ENCODE results near the gene SURF6.
"Not testable (repeated sequence)": the region's sequence is repeated elsewhere in the genome, so short reads cannot be mapped to it uniquely, and the experiment has no call there.

SURF6 gene

DNA sequence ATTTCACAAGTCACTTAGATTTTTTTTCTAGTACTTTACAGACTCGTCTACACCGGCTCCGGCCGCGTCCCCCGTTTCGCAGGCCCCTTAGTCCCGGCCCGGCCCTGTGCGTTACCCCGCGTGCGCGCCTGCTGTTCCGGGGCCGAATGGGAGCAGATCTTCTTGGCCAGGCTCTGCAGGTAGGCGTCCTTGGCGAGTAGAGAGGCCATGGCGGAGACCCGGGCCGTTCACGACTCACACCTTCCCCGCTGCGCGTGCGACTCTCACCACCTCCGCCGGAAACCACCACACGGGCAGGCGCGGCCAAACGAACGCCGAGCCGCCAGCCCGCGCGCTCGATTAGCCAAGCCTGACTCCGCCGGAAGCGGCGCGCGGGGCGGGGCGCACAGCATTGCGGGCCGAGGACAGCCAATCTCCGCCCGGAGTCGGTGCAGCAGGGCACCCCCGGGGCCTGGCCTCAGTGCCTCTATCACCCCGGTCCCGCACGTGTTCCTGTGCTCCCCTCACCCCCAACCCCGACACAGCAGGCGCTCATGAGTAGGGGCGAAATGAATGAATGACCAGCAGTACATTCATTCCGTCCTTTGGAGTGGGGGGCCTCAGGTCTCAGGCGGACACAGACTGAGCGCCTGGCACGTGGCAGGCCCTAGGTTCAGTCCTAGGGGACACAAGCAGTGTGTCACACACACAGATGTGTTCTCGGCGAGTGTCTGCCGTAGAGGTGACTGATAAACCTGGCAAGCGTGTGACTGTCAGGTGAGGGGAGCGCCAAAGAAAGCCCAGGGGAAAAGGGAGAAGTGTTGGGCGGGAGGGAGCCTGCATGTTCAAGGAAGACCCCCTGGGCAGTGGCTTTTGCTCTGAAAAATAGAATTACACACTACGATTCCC is at the start of gene SURF6:
TSS of gene SURF6 (minus strand) at position 265 of the 888 bp plus-strand sequence. CDS start at position 209, 56 bp downstream.
- peak; percentile 43 for DNase-seq (ENCODE audit: low read depth, low spot score)

DNA sequence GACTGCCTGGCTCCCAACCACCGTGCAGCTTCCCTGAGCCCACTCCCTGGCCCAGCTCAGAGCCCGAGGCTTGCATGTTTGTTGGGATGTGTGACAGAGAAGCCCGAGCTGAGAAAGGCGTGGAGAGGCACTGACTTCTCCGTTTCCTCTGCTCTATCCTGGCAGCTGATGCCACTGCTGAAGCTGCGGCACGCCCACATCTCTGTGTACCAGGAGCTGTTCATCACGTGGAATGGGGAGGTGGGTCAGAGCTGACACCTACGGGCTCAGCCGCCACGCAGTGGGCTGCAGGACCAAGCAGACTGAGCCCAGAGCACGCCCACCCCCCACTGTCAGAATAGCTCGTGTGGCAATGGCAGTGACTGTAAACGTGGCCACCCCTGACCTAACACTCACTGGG is 49.5 kb upstream of the SURF6 start:
- DNase-seq (ENCODE audit: low read depth, low spot score), result no peak
- no peak overlapping the region for H3K27ac ChIP-seq

More for the DNA sequence above, at the start of gene SURF6:
- peak within 1 kb of the TSS; percentile 56 for H3K27ac ChIP-seq

GRCh38 chr9:133384736-133385321 is 48.8 kb upstream of the SURF6 start:
- no peak for DNase-seq (ENCODE audit: low read depth, low spot score)
- no peak overlapping the region for H3K27ac ChIP-seq

GRCh38 chr9:133383438-133383837 is 47.5 kb upstream of the SURF6 start:
- H3K27ac ChIP-seq, result no peak overlapping the region
- DNase-seq (ENCODE audit: low read depth, low spot score), result no peak

DNA sequence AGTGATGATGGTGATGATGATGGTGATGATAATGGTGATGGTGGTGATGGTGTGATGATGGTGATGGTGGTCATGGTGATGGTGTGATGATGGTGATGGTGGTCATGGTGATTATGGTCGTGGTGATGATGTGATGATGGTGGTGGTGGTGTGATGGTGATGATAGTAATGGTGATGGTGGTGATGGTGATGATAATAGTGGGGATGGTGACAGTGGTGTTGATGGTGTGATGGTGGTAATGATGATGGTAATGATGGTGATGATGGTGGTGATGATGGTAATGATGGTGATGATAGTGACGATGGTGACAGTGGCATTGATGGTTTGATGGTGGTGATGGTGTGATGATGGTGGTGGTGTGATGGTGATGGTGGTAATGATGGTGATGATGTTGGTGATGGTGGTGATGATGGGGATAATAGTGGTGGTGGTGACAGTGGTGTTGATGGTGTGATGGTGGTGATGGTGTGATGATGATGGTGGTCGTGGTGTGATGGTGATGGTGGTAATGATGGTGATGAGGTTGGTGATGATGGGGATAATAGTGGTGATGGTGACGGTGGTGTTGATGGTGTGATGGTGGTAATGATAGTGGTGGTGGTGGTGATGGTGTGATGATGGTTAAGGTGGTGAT is 46.6 kb upstream of the SURF6 start:
- H3K27ac ChIP-seq, result no peak overlapping the region
- DNase-seq (ENCODE audit: low read depth, low spot score), result no peak

DNA sequence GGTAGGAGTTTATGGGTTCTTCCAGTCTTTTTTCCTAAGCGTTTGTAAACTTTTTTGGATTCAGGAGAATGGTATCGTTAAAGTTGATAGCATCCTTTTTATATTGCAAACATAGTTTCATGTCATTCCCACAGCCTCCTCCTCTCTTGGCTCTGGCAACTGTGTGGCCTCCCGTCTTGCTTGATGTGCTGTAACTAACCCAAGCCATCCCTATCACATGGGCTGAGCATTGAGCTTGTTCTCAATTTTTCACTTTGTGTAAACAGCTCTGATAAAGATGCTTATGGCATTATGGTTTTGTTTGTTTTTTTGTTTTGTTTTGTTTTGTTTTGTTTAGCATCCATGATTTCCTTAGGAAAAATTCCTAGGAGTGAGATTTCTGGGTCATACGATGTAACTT is 44.7 kb upstream of the SURF6 start:
- no peak overlapping the region for H3K27ac ChIP-seq
- no peak for DNase-seq (ENCODE audit: low read depth, low spot score)

DNA sequence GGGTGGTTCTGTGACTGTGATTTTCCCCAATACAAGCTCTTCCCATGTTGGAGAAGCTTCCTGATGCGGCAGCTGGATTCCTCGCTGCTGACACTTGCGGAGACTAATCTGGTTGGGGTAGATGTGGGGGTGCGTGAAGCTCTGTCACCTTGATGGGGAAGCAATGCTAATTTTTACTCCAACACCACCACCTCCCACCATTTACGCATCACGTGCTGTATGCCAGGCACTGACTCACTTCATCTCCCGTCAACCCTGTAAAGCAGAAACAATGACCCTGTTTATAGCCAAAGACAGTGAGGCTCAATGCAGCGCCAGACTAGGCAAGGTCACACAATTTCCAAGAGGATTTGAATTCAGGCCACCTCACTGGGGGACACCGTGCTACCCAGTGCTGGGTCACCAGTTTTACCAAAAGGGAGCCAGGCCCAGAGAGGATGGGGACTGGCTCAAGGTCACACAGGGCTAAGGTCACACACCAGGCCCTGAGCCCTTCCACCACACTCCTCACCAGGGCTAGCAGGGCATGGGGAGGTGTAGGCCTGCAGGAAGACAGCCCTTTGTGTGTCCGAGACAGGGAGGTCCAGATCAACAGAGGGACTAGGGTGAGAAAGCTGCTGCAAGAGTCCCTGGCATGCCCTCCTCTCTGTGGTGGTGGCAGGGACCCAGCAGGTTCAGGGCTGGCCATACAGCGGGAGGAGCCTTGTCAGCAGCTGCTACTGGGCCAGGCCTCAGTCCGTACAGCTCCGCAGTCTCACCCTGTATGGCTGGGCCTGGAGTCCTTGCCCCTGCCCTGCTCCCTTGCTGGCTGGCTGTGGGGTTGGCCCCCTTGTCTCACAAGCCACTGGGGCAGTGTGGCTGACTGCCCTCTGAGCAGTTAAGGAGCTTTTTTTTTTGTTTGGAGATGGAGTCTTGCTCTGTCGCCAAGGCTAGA is 43.4 kb upstream of the SURF6 start:
- DNase-seq (ENCODE audit: low read depth, low spot score), result no peak
- H3K27ac ChIP-seq, result no peak overlapping the region

GRCh38 chr9:133378408-133378962 is 42.5 kb upstream of the SURF6 start:
- DNase-seq (ENCODE audit: low read depth, low spot score), result no peak
- H3K27ac ChIP-seq, result no peak overlapping the region

- no peak overlapping the region for H3K27ac ChIP-seq
- no peak for DNase-seq (ENCODE audit: low read depth, low spot score)
These were observed 41.8 kb upstream of the SURF6 start for GRCh38 chr9:133377721-133378216.

DNA sequence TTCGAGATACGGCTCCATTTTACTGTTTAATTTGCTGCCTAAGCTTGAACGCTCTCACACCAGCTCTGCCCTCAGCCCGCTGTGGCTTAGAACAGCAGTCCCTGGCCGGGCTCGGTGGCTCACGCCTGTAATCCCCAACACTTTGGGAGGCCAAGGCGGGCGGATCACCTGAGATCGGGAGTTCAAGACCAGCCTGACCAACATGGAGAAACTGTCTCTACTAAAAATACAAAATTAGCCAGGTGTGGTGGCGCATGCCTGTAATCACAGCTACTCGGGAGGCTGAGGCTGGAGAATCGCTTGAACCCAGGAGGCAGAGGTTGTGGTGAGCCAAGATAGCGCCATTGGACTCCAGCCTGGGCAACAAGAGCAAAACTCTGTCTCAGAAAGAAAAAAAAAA is 41.3 kb upstream of the SURF6 start:
- not testable (repeated sequence) for DNase-seq (ENCODE audit: low read depth, low spot score)

DNA sequence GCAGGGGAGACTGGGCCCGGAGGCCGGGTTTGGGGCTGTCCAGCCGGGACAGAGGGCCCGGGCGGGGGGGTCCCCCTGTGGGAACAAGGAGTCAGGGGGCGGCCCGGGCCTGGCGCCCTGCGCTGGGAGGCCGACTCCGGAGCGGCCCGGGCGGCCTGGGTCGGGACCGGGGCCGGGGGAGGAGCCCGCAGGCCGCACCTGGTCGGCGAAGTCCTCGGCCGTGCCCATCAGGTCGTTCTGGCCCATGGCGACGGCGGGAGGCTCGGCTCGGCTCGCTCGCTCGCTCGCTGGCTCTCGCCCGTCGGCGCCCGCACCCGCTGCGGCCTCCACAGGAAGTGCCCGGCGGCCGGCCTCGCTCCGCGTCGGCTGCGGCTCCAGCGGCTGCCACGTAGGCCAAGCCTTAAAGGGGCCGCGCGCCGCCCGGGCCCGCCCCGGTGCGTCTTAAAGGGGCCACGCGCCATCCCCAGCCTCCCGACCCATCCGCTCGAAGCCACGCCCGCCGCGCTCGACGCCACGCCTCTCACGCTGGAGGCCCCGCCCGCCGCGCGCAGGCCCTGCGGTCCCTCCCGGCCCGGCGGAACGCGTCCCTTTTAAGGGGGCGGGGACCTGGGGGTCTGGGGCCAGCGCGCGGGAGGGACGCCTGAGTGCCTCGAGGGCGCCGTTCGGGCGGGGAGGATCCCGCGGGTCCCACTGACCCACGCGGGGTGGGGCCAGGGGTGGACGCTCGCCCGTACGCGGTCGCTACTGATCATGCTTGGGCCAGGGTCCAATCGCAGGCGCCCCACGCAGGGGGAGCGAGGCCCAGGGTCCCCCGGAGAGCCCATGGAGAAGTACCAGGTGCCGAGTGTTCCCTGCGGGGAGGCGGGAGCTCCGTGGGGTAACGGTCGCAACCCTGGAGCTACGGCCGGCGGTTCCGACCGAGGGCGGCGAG is 40.0 kb upstream of the SURF6 start, which contains the start of the genes STKLD1 and SURF4:
TSS of gene STKLD1 (plus strand) at position 643 of the 931 bp plus-strand sequence. CDS start at position 751, 108 bp downstream.
TSS of gene SURF4 (minus strand) at position 337 of the 931 bp plus-strand sequence. CDS start at position 246, 91 bp downstream.
- peak within 1 kb of the TSS; percentile 86 for H3K27ac ChIP-seq
- DNase-seq (ENCODE audit: low read depth, low spot score), result peak; percentile 78

More for the DNA sequence above, 41.3 kb upstream of the SURF6 start:
- H3K27ac ChIP-seq, result not testable (repeated sequence)

DNA sequence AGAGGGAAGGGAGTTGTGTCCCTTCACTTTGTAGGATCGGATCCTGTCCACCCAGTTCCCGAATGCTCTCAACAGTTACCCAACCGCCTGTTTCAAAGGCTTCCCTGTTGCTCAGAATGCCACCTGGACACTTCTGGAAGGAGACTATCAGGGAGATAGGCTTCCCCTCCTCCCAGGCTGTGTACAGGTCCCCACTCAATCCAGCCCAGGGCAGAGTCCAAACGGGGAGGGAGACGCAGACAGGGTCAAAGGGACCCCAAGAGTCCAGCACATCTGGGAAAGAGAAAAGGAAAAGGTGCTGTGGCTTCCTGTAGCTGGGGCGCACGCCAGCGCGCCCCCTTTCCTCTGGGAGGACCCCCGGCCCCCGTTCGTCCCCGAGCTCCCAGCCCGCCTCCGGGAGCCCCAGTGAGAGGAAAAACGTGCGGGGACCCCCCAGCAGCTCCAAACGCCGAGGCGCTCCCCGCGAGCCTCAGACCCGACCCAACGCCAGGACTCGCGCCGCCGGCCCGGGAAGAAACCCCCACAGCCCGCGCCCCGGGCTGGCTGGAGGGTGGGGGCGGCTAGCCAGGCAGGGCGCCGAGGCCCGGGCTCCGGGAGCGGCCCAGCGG is 39.2 kb upstream of the SURF6 start:
- no peak for DNase-seq (ENCODE audit: low read depth, low spot score)
- H3K27ac ChIP-seq, result peak overlapping the region; percentile 86

- no peak for DNase-seq (ENCODE audit: low read depth, low spot score)
- peak overlapping the region; percentile 86 for H3K27ac ChIP-seq
These were observed 38.7 kb upstream of the SURF6 start for GRCh38 chr9:133374612-133375115.

- no peak for DNase-seq (ENCODE audit: low read depth, low spot score)
- H3K27ac ChIP-seq, result no peak overlapping the region
These were observed 36.2 kb upstream of the SURF6 start for GRCh38 chr9:133372144-133372543.

DNA sequence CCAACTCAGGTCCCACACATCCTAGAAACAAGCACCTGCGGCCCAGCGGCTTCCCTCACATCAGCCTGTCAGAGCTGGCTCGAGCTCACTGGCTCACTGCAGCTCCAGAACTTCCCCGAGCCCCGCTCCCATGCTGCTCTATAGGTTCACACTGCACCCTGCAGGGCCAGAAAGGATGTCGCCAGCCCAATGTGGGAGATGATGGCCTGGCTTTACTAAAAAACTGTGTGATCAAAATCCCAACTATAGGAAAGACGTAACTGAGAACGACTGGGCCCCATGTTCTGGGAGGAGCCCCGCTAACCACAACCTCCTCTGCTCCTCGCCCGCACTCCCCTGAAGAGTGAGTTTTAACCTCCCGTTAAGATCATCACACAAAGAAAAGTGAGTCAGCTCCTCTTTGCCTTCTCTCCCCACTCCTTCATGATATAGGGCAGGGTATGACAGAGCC is 35.3 kb upstream of the SURF6 start:
- DNase-seq (ENCODE audit: low read depth, low spot score), result no peak
- no peak overlapping the region for H3K27ac ChIP-seq

GRCh38 chr9:133370685-133371084 is 34.7 kb upstream of the SURF6 start:
- no peak overlapping the region for H3K27ac ChIP-seq
- no peak for DNase-seq (ENCODE audit: low read depth, low spot score)

DNA sequence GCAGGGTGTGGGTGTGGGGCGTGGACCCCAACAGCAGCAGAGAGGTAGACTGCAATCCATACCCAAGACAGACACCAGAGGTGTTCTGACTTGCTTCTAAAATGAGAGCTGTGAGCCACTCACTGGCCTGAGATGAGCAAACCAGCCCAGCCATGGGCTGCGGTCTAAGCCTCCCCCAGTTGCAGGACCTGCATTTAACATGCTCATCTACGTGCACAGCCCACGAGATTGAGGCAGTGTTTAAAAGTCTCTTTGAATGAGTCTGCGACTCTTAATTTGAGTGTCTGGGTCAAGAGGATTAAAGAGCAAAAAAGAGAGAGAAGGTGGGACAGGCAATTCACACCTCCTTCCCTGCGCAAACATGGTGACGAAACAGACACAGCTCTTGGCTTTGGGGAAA is 33.9 kb upstream of the SURF6 start:
- peak overlapping the region; percentile 67 for H3K27ac ChIP-seq
- DNase-seq (ENCODE audit: low read depth, low spot score), result no peak

DNA sequence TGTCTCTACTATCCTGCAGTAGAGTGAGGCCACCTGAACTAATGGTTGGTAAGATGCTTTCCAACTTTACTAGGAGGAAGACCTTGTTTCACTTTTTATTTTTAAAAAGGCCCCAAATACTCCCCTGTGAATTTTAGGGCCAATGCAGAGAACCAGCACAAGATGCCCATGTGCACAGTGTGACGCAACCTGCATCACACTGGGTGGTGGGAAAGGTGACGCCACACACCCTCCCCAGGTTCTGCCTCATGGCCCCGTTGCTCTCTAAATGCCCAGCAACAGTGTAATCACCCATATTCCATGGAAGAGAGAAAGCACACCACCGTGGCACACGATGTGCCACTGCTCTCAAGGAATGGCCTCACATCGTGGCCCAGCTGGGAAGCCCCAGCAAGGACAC is 33.4 kb upstream of the SURF6 start:
- DNase-seq (ENCODE audit: low read depth, low spot score), result no peak
- H3K27ac ChIP-seq, result peak overlapping the region; percentile 67
